NB4 (cell line): ENCODE measurements around the gene MGAT4B.

Experiments used
- DNase-seq: peaks from one replicate; pipeline ENCODE4 v3.0.0; 2010; ENCODE audit warnings: low read depth
- H3K4me3 ChIP-seq: one replicate; pipeline ENCODE4 v1.5.1; 2011; ENCODE audit warnings: mild to moderate bottlenecking, low read depth, low read length, moderate library complexity
- CTCF ChIP-seq: IDR thresholded peaks from one replicate; pipeline ENCODE4 v1.5.1; 2012; ENCODE audit warnings: low read depth, low read length
- MAX ChIP-seq: IDR thresholded peaks from 2 replicates; pipeline ENCODE4 v1.6.1; 2011; ENCODE audit warnings: low read depth, low read length
- MYC ChIP-seq: IDR thresholded peaks from 2 replicates; pipeline ENCODE4 v1.6.1; 2011; ENCODE audit warnings: low read depth, low read length
- POLR2A ChIP-seq: IDR thresholded peaks from 2 replicates; pipeline ENCODE4 v1.6.1; 2011; ENCODE audit warnings: mild to moderate bottlenecking; ENCODE audit not compliant: insufficient read length; ENCODE audit errors: extremely low read depth

Gene MGAT4B

GRCh38 chr5:179797741-179798140 is 8.9 kb downstream of the MGAT4B start:
- TF ChIP-seq POLR2A: no peak
- TF ChIP-seq MYC: no peak
- no peak for TF ChIP-seq CTCF
- no peak overlapping the region for H3K4me3 ChIP-seq
- DNase-seq: no peak

- TF ChIP-seq MAX (no peak), POLR2A (no peak)
- peak overlapping the region; percentile 21 for H3K4me3 ChIP-seq
- DNase-seq: no peak
Measured at GRCh38 chr5:179796877-179797608, 9.6 kb downstream of the MGAT4B start.

GRCh38 chr5:179795863-179796833 is 10.5 kb downstream of the MGAT4B start:
- peak; percentile 93 for DNase-seq
- peak overlapping the region; percentile 34 for H3K4me3 ChIP-seq
- TF ChIP-seq CTCF (peak; percentile 8), MAX (no peak; the same call in 1 of the 2 replicates), MYC (peak; percentile 47; the same call in 1 of the 2 replicates), POLR2A (no peak)

- peak overlapping the region; percentile 66 for H3K4me3 ChIP-seq
- peak; percentile 48 for DNase-seq
- TF ChIP-seq CTCF (no peak), POLR2A (no peak), MAX (no peak), MYC (no peak)
Measured at GRCh38 chr5:179795049-179795862, 11.4 kb downstream of the MGAT4B start.

GRCh38 chr5:179794575-179794974 is 12.1 kb downstream of the MGAT4B start:
- TF ChIP-seq MAX (no peak), CTCF (no peak), MYC (no peak), POLR2A (no peak)
- H3K4me3 ChIP-seq: peak overlapping the region; percentile 66
- no peak for DNase-seq
